SU-DHL-6 (cell line): ENCODE measurements around the gene PPIG.

Experiments used
- H2AFZ ChIP-seq: fragments of 200-600 bp; sonication (generic); 2 replicates; pipeline ENCODE4 v1.6.1; 2014; ENCODE audit warnings: low read depth, mild to moderate bottlenecking, moderate library complexity, mixed read lengths, antibody characterized with exemption, low read length; ENCODE audit not compliant: severe bottlenecking
- H3F3A ChIP-seq: fragments of 200-600 bp; shearing (Covaris generic); 2 replicates; pipeline ENCODE4 v1.6.0; 2016; ENCODE audit warnings: antibody characterized with exemption, mild to moderate bottlenecking; ENCODE audit not compliant: insufficient read depth
- H3K27ac ChIP-seq: fragments of 200-600 bp; sonication (generic); 2 replicates; pipeline ENCODE4 v1.5.1; 2016; ENCODE audit warnings: low read depth, mild to moderate bottlenecking, low read length, moderate library complexity, mixed read lengths
- H3K27me3 ChIP-seq: fragments of 200-600 bp; sonication (generic), shearing (Covaris generic); 2 replicates; pipeline ENCODE4 v1.6.0; 2014; ENCODE audit warnings: mild to moderate bottlenecking, low read length
- H3K36me3 ChIP-seq: fragments of 200-600 bp; sonication (generic); 2 replicates; pipeline ENCODE4 v1.6.1; 2014; ENCODE audit warnings: mild to moderate bottlenecking, low read length, mixed read lengths
- H3K4me2 ChIP-seq: fragments of 300-600, 200-600 bp; shearing (Covaris generic), sonication (generic); 2 replicates; pipeline ENCODE4 v1.6.0; 2014; ENCODE audit warnings: low read length, low read depth, mild to moderate bottlenecking; ENCODE audit not compliant: poor library complexity, severe bottlenecking
- H3K4me3 ChIP-seq: fragments of 200-600 bp; sonication (generic); 2 replicates; pipeline ENCODE4 v1.5.1; 2014; ENCODE audit warnings: antibody characterized with exemption, low read length, mild to moderate bottlenecking, mixed read lengths; ENCODE audit not compliant: insufficient read depth, poor library complexity, severe bottlenecking
- H3K79me2 ChIP-seq: fragments of 200-600 bp; sonication (generic); 2 replicates; pipeline ENCODE4 v1.6.1; 2014; ENCODE audit warnings: mild to moderate bottlenecking, low read length, moderate library complexity; ENCODE audit not compliant: insufficient read depth
- H3K9ac ChIP-seq: fragments of 200-600 bp; sonication (generic); 2 replicates; pipeline ENCODE4 v1.7.0; 2014; ENCODE audit warnings: mild to moderate bottlenecking, low read length
- H3K9me2 ChIP-seq: fragments of 200-600 bp; sonication (generic); replicated peaks from 2 replicates; pipeline ENCODE4 v1.6.1; 2014; ENCODE audit warnings: low read length; ENCODE audit not compliant: insufficient read depth
- H3K9me3 ChIP-seq: fragments of 200-600 bp; sonication (generic); 2 replicates; pipeline ENCODE4 v1.6.1; 2014; ENCODE audit warnings: low read length, mixed read lengths; ENCODE audit not compliant: insufficient read depth
- H4K20me1 ChIP-seq: fragments of 200-600 bp; sonication (generic); 2 replicates; pipeline ENCODE4 v1.6.1; 2014; ENCODE audit warnings: low read depth, mild to moderate bottlenecking, antibody characterized with exemption, low read length, moderate library complexity, mixed read lengths
- CTCF ChIP-seq: fragments of 200-600 bp; sonication (generic); IDR thresholded peaks from one replicate; pipeline ENCODE4 v1.5.1; 2017; ENCODE audit warnings: antibody characterized with exemption, mild to moderate bottlenecking, low read length, moderate library complexity; ENCODE audit not compliant: insufficient read depth, poor library complexity, severe bottlenecking
- EZH2phosphoT487 ChIP-seq: fragments of 200-600 bp; sonication (generic), shearing (Covaris generic); conservative IDR thresholded peaks from 2 replicates; pipeline ENCODE4 v1.6.1; 2018; ENCODE audit warnings: mild to moderate bottlenecking, antibody characterized with exemption, low read length, moderate library complexity, mixed read lengths

PPIG gene

DNA sequence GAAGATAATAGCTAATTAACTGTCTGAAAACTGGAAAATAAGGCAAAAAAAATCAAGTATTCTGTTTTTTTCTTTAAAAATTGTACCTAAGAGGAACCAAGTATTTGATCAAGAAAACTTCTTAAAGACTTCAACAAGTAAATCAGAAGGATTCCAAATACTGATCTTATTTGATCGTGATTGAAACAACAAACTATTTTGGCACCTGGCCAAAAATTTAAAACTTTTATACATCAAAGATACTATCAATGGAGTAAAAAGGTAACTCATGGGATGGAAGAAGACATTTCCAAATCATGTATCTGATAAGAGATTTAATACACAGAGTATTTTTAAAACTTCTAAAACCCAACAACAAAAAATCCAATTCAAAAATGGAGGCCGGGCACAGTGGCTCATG, 63.3 kb downstream of the PPIG start:
- no peaks in the 10 kb centered on the region for H3K9me2 ChIP-seq
- H3K27me3 ChIP-seq, result no peaks in the 10 kb centered on the region
- H3K9ac ChIP-seq, result no peak overlapping the region
- no peak overlapping the region for H3K27ac ChIP-seq
- no peaks in the 10 kb centered on the region for H3K36me3 ChIP-seq
- no peaks in the 10 kb centered on the region for H3K79me2 ChIP-seq
- H3K4me2 ChIP-seq, result no peak overlapping the region
- no peaks in the 10 kb centered on the region for H3K9me3 ChIP-seq
- H3F3A ChIP-seq, result peaks cover 7% of the 10 kb centered on the region; the same call in 1 of the 2 replicates
- H4K20me1 ChIP-seq, result no peaks in the 10 kb centered on the region
- H2AFZ ChIP-seq, result no peak overlapping the region
- no peak overlapping the region for H3K4me3 ChIP-seq
- TF ChIP-seq CTCF (no peak), EZH2phosphoT487 (no peak)

DNA sequence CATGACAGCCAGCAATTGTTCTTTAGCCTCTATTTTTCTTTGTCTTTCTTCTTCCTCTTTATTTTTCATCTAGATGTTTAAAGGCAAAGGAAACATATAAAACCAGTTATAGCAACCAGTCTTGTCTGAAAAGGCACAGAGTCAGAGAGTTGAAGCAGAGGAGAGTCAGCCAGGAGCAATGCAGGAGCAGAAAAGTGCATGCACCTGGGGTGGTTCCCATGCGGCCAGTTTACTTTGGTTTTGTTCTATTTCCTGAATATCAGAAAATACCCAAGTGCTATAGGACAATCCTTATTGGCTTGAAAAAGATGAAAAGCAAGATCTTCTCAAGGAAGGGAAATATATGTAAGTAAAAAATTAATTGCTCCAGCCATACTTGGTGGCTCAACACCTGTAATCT, 65.1 kb downstream of the PPIG start:
- Histone ChIP-seq H3K9ac (no peak overlapping the region), H2AFZ (no peak overlapping the region), H3F3A (peaks cover 7% of the 10 kb centered on the region; the same call in 1 of the 2 replicates), H3K36me3 (no peaks in the 10 kb centered on the region), H3K9me2 (no peaks in the 10 kb centered on the region), H3K27me3 (no peaks in the 10 kb centered on the region), H3K27ac (no peak overlapping the region), H3K9me3 (no peaks in the 10 kb centered on the region), H3K79me2 (no peaks in the 10 kb centered on the region), H3K4me2 (no peak overlapping the region), H3K4me3 (no peak overlapping the region), H4K20me1 (no peaks in the 10 kb centered on the region)
- TF ChIP-seq EZH2phosphoT487 (no peak), CTCF (no peak)

GRCh38 chr2:169653636-169654035, 69.5 kb downstream of the PPIG start:
- H2AFZ ChIP-seq, result no peak overlapping the region
- H3K4me2 ChIP-seq, result no peak overlapping the region
- no peaks in the 10 kb centered on the region for H4K20me1 ChIP-seq
- no peaks in the 10 kb centered on the region for H3K27me3 ChIP-seq
- H3F3A ChIP-seq, result 0 out of 2 replicates have a peak, but pooled peaks cover 3% of the 10 kb centered on the region
- H3K9ac ChIP-seq, result no peak overlapping the region
- no peaks in the 10 kb centered on the region for H3K79me2 ChIP-seq
- no peaks in the 10 kb centered on the region for H3K36me3 ChIP-seq
- no peaks in the 10 kb centered on the region for H3K9me2 ChIP-seq
- no peak for TF ChIP-seq EZH2phosphoT487
- no peak for TF ChIP-seq CTCF
- no peaks in the 10 kb centered on the region for H3K9me3 ChIP-seq
- H3K27ac ChIP-seq, result no peak overlapping the region
- no peak overlapping the region for H3K4me3 ChIP-seq

- H2AFZ ChIP-seq, result no peak overlapping the region
- no peak overlapping the region for H3K4me2 ChIP-seq
- H3K27ac ChIP-seq, result no peak overlapping the region
- no peak overlapping the region for H3K9ac ChIP-seq
- H3K27me3 ChIP-seq, result no peaks in the 10 kb centered on the region
- no peaks in the 10 kb centered on the region for H3K9me3 ChIP-seq
- no peaks in the 10 kb centered on the region for H3K9me2 ChIP-seq
- H4K20me1 ChIP-seq, result no peaks in the 10 kb centered on the region
- TF ChIP-seq EZH2phosphoT487 (no peak), CTCF (no peak)
- no peaks in the 10 kb centered on the region for H3K36me3 ChIP-seq
- H3F3A ChIP-seq, result no peaks in the 10 kb centered on the region
- H3K4me3 ChIP-seq, result no peak overlapping the region
- H3K79me2 ChIP-seq, result no peaks in the 10 kb centered on the region
These were observed 72.0 kb downstream of the PPIG start for GRCh38 chr2:169656164-169656563.
